Measurements from ENCODE around the gene PKNOX2.

- TF ChIP-seq, protein P1, sequence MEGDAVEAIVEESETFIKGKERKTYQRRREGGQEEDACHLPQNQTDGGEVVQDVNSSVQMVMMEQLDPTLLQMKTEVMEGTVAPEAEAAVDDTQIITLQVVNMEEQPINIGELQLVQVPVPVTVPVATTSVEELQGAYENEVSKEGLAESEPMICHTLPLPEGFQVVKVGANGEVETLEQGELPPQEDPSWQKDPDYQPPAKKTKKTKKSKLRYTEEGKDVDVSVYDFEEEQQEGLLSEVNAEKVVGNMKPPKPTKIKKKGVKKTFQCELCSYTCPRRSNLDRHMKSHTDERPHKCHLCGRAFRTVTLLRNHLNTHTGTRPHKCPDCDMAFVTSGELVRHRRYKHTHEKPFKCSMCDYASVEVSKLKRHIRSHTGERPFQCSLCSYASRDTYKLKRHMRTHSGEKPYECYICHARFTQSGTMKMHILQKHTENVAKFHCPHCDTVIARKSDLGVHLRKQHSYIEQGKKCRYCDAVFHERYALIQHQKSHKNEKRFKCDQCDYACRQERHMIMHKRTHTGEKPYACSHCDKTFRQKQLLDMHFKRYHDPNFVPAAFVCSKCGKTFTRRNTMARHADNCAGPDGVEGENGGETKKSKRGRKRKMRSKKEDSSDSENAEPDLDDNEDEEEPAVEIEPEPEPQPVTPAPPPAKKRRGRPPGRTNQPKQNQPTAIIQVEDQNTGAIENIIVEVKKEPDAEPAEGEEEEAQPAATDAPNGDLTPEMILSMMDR (IDR thresholded peaks at IDR 0.05; ENCODE audit: borderline replicate concordance, extremely low read depth, low read length, poor library complexity, severe bottlenecking): no peak
- no peak for TF ChIP-seq EZH2 (IDR thresholded peaks at IDR 0.05; ENCODE audit: borderline replicate concordance, low read depth, low read length, severe bottlenecking)
These were observed 76.6 kb downstream of the PKNOX2 start for GRCh38 chr11:125241104-125241503.
